IMR-90 (cell line): ENCODE data around the gene CASZ1. TPM values are rescaled to one million over a fixed set of nuclear protein-coding genes. Genes with fewer than 3 reads are reported as not detected.

Experiments used
- ATAC-seq: fragments of 200-7000 bp; cut with Tn5 transposase; 2 replicates; pipeline ENCODE4 v1.9.1; 2020; ENCODE audit warnings: low read depth, mild to moderate bottlenecking, moderate library complexity
- BruUV-seq: library from RNA; stranded (reverse); fragments of 400-500 nt; replicated peaks from 2 replicates; lab custom pipeline; 2021; lab: Mats Ljungman, UMichigan
- CTCF ChIA-PET: fragments of 300-600 bp; formaldehyde crosslinking; extraction: SDS; loops from one replicate; lab custom pipeline; 2021; ENCODE audit warnings: antibody characterized with exemption; lab: Yijun Ruan, JAX
- POLR2A ChIA-PET: fragments of 300-600 bp; sonication (Branson Sonifier 250); formaldehyde crosslinking; loops from one replicate; lab custom pipeline; 2022; ENCODE audit warnings: antibody characterized with exemption; ENCODE audit not compliant: unreplicated experiment; lab: Charles Lee
- DNase-seq: peaks from one replicate; pipeline ENCODE4 v3.0.0; 2013
- H2AFZ ChIP-seq: replicated peaks from 2 replicates; pipeline ENCODE3; 2013; ENCODE audit warnings: low read length, mild to moderate bottlenecking; ENCODE audit not compliant: poor library complexity
- H2AK5ac ChIP-seq: 2 replicates; pipeline ENCODE4 v1.6.1; 2013; ENCODE audit warnings: low read depth, low read length, inconsistent platforms
- H2AK9ac ChIP-seq: replicated peaks from 2 replicates; pipeline ENCODE3; 2013; ENCODE audit warnings: mild to moderate bottlenecking, low read depth, low read length, moderate library complexity; ENCODE audit not compliant: poor library complexity
- H2BK120ac ChIP-seq: 2 replicates; pipeline ENCODE4 v1.6.1; 2013; ENCODE audit warnings: low read depth, low read length, inconsistent platforms
- H2BK15ac ChIP-seq: 3 replicates; pipeline ENCODE4 v1.6.1; 2013; ENCODE audit warnings: low read depth, low read length, inconsistent platforms
- H2BK20ac ChIP-seq: 2 replicates; pipeline ENCODE4 v1.6.1; 2013; ENCODE audit warnings: low read depth, mild to moderate bottlenecking, inconsistent platforms, low read length, moderate library complexity
- H2BK5ac ChIP-seq: 2 replicates; pipeline ENCODE4 v1.6.1; 2013; ENCODE audit warnings: mild to moderate bottlenecking, low read depth, low read length, inconsistent platforms; ENCODE audit not compliant: poor library complexity, severe bottlenecking
- H3K14ac ChIP-seq: replicated peaks from 2 replicates; pipeline ENCODE4 v1.6.1; 2013; ENCODE audit warnings: low read depth, low read length, inconsistent platforms
- H3K18ac ChIP-seq: 2 replicates; pipeline ENCODE4 v1.6.1; 2013; ENCODE audit warnings: low read depth, low read length, control low read depth
- H3K23ac ChIP-seq: 2 replicates; pipeline ENCODE4 v1.6.1; 2013; ENCODE audit warnings: low read depth, low read length, inconsistent platforms
- H3K27ac ChIP-seq: 2 replicates; pipeline ENCODE4 v1.5.1; 2013; ENCODE audit warnings: mild to moderate bottlenecking, control low read depth, low read length; ENCODE audit not compliant: insufficient read depth
- H3K27me3 ChIP-seq: 2 replicates; pipeline ENCODE4 v1.6.1; 2013; ENCODE audit warnings: low read length; ENCODE audit not compliant: control insufficient read depth, insufficient read depth
- H3K36me3 ChIP-seq: 2 replicates; pipeline ENCODE4 v1.6.1; 2013; ENCODE audit warnings: low read length, mixed read lengths; ENCODE audit not compliant: control insufficient read depth, insufficient read depth
- H3K4ac ChIP-seq: 2 replicates; pipeline ENCODE4 v1.6.1; 2013; ENCODE audit warnings: low read depth, low read length, inconsistent platforms
- H3K4me1 ChIP-seq: 2 replicates; pipeline ENCODE4 v1.6.1; 2013; ENCODE audit warnings: low read length, mixed read lengths; ENCODE audit not compliant: control insufficient read depth, insufficient read depth
- H3K4me2 ChIP-seq: 2 replicates; pipeline ENCODE4 v1.6.1; 2013; ENCODE audit warnings: low read depth, mild to moderate bottlenecking, control low read depth, low read length, moderate library complexity
- H3K4me3 ChIP-seq: 2 replicates; pipeline ENCODE4 v1.5.1; 2013; ENCODE audit warnings: low read depth, mild to moderate bottlenecking, control low read depth, low read length, moderate library complexity; ENCODE audit not compliant: insufficient read depth
- H3K56ac ChIP-seq: 2 replicates; pipeline ENCODE4 v1.6.1; 2013; ENCODE audit warnings: low read length, inconsistent platforms; ENCODE audit not compliant: insufficient read depth; ENCODE audit errors: extremely low read depth
- H3K79me1 ChIP-seq, 2 experiments: 2 replicates each; pipeline ENCODE4 v1.6.1; 2013; ENCODE audit warnings: low read length in 2 of 2, inconsistent platforms in 1 of 2, low read depth in 1 of 2
- H3K9ac ChIP-seq: 2 replicates; pipeline ENCODE4 v1.6.1; 2013; ENCODE audit warnings: low read depth, low read length, control low read depth
- H3K9me1 ChIP-seq: 2 replicates; pipeline ENCODE4 v1.6.1; 2013; ENCODE audit warnings: low read length, inconsistent platforms; ENCODE audit not compliant: insufficient read depth
- H3K9me3 ChIP-seq: 2 replicates; pipeline ENCODE4 v1.6.1; 2013; ENCODE audit warnings: low read length; ENCODE audit not compliant: control insufficient read depth, insufficient read depth
- H4K20me1 ChIP-seq: 2 replicates; pipeline ENCODE4 v1.6.1; 2013; ENCODE audit warnings: low read length, inconsistent platforms; ENCODE audit not compliant: insufficient read depth
- H4K5ac ChIP-seq: 2 replicates; pipeline ENCODE4 v1.6.1; 2013; ENCODE audit warnings: mild to moderate bottlenecking, low read depth, low read length, control low read depth
- H4K8ac ChIP-seq, 2 experiments: 2 replicates each; pipeline ENCODE4 v1.6.1; 2013; ENCODE audit warnings: low read depth in 2 of 2, low read length in 2 of 2, control low read depth in 1 of 2, inconsistent platforms in 1 of 2
- H4K91ac ChIP-seq: 2 replicates; pipeline ENCODE4 v1.6.1; 2013; ENCODE audit warnings: low read depth, low read length, inconsistent platforms; ENCODE audit not compliant: insufficient read depth
- BHLHE40 ChIP-seq: fragments of 150-350 bp; IDR thresholded peaks from 2 replicates; pipeline ENCODE4 v1.6.1; 2016; ENCODE audit warnings: mild to moderate bottlenecking, low read depth, low read length
- CEBPB ChIP-seq: IDR thresholded peaks from 2 replicates; pipeline ENCODE4 v1.6.1; 2012; ENCODE audit warnings: low read depth, low read length, improper control_type of control experiment
- MAZ ChIP-seq: IDR thresholded peaks from 2 replicates; pipeline ENCODE4 v1.6.1; 2012; ENCODE audit warnings: low read depth, mild to moderate bottlenecking, low read length, improper control_type of control experiment, moderate library complexity, borderline replicate concordance
- MXI1 ChIP-seq: IDR thresholded peaks from 2 replicates; pipeline ENCODE4 v1.6.1; 2012; ENCODE audit warnings: low read depth, mild to moderate bottlenecking, low read length, moderate library complexity, borderline replicate concordance
- NFE2L2 ChIP-seq: fragments of 150-350 bp; IDR thresholded peaks from 2 replicates; pipeline ENCODE4 v1.6.1; 2016; ENCODE audit warnings: low read depth, mild to moderate bottlenecking, low read length
- RCOR1 ChIP-seq: IDR thresholded peaks from 2 replicates; pipeline ENCODE4 v1.6.1; 2012; ENCODE audit warnings: mild to moderate bottlenecking, low read length, improper control_type of control experiment; ENCODE audit not compliant: insufficient replicate concordance
- WGBS, 2 experiments: methylation state at CpG; one replicate each; pipeline versions ENCODE4 v1.1.5 to v1.1.7; 2013; ENCODE audit warnings: missing lambda C conversion rate in 2 of 2; ENCODE audit not compliant: insufficient read length in 1 of 2; ENCODE audit errors: extremely low coverage in 2 of 2; 5-methylcytosine and 5-hydroxymethylcytosine counted together
- dilution Hi-C: fragments of 300-500 bp; cut with HindIII; formaldehyde crosslinking; loops from one replicate; pipeline ENCODE4 v1.14.3; 2018; ENCODE audit warnings: low sequenced_read_pairs; ENCODE audit not compliant: unreplicated experiment
- in situ Hi-C: fragments of 300-500 bp; cut with MboI; formaldehyde crosslinking; loops from 3 replicates; pipeline ENCODE4 v1.14.3; 2019; ENCODE audit warnings: low sequenced_read_pairs, inconsistent platforms, mixed read lengths
- intact Hi-C: fragments of 100-400 bp; cut with micrococcal nuclease; formaldehyde crosslinking; loops from 2 replicates; pipeline ENCODE4 v1.10.0; 2022
- polyA plus RNA-seq, 3 experiments: library from polyadenylated mRNA; depleted of rRNA; stranded (reverse); fragments of >200 nt; gene quantifications; 2 replicates each; pipeline ENCODE4 v1.2.3, GENCODE V29; 2012; ENCODE audit warnings: low replicate concordance in 1 of 3
- total RNA-seq: library from RNA; depleted of rRNA; stranded (reverse); fragments of >200 nt; gene quantifications from 2 replicates; pipeline ENCODE4 v1.2.3, GENCODE V29; 2012
- TF ChIP-seq, protein P1 (sequence below): fragments of 150-350 bp; IDR thresholded peaks from 2 replicates; pipeline ENCODE4 v1.6.1; 2017; ENCODE audit warnings: mild to moderate bottlenecking, antibody characterized with exemption, low read length, low read depth

The CASZ1 gene
- total and polyA plus RNA-seq, 2 of the 4 experiments (the other 2 are of a cell fraction) = 0.18 to 0.24 TPM

DNA sequence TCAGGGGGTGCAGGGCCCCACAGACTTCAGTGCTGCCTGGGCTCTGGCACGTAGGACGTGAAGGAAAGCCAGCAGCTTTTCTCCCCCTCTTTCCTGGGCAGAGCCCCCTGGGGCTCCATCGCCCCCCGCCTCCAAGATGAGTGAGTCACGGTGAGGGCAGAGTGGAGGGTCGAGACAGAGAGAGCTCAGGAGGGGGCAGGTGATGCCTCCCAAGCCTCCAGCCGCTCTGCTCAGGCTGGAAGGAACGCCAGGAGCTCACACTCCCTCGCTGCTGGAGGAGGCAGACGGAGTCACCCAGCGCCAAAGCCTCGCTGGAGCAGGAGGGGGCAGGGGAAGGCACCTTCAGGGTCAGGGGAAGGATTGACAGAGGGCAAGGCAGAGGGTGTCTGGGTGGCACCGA, 119.5 kb downstream of the CASZ1 start:
- intact Hi-C loops = no loop called here

More for the DNA sequence above, 119.5 kb downstream of the CASZ1 start:
- Histone ChIP-seq H4K5ac (no peak overlapping the region), H3K4me1 (no peaks in the 10 kb centered on the region), H3K18ac (no peak overlapping the region), H3K9ac (no peak overlapping the region), H3K79me1 (no peaks in the 10 kb centered on the region), H4K91ac (no peak overlapping the region), H3K27ac (no peak overlapping the region), H2AK9ac (peak overlapping the region; percentile 42), H3K36me3 (no peaks in the 10 kb centered on the region), H3K4me3 (no peak overlapping the region), H3K56ac (no peak overlapping the region), H3K4me2 (no peak overlapping the region), H2BK20ac (no peak overlapping the region), H2BK15ac (no peak overlapping the region), H3K27me3 (peaks cover 10% of the 10 kb centered on the region; the same call in 1 of the 2 replicates), H3K23ac (no peak overlapping the region), H4K8ac (no peak overlapping the region), H3K4ac (no peak overlapping the region), H2AFZ (no peak overlapping the region), H3K9me3 (no peaks in the 10 kb centered on the region), H2BK5ac (no peak overlapping the region), H2BK120ac (no peak overlapping the region), H4K20me1 (no peaks in the 10 kb centered on the region), H3K14ac (no peak overlapping the region), H2AK5ac (no peak overlapping the region), H3K9me1 (no peaks in the 10 kb centered on the region)
- ChIA-PET POLR2A (no interaction called here), CTCF (no interaction called here)
- in situ Hi-C loops (no loop called here), dilution Hi-C loops (no loop called here)
- ATAC-seq = no peak
- WGBS, 2 experiments = 38% methylated on average over 5 of the region's 13 CpGs; no CpG with 5 or more reads in 1 of the 2 experiments
- no TSS peak for BruUV-seq
- TF ChIP-seq CEBPB = no peak
- no peak for TF ChIP-seq RCOR1
- TF ChIP-seq, protein P1, sequence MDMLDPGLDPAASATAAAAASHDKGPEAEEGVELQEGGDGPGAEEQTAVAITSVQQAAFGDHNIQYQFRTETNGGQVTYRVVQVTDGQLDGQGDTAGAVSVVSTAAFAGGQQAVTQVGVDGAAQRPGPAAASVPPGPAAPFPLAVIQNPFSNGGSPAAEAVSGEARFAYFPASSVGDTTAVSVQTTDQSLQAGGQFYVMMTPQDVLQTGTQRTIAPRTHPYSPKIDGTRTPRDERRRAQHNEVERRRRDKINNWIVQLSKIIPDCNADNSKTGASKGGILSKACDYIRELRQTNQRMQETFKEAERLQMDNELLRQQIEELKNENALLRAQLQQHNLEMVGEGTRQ = no peak
- no peak for TF ChIP-seq NFE2L2
- no peak for TF ChIP-seq MAZ
- no peak for TF ChIP-seq MXI1
- no peak for TF ChIP-seq BHLHE40
- DNase-seq = no peak
